Suprapubic skin (tissue), 4 donors: ENCODE measurements around the gene CEMIP2.

ENCODE experiments used
- EP300 ChIP-seq: sonication (generic); formaldehyde crosslinking; IDR thresholded peaks from one replicate; pipeline ENCODE4 v1.6.1; 2017; ENCODE audit warnings: antibody characterized with exemption
- POLR2A ChIP-seq, 2 donors: fragments of 450-650 bp; IDR thresholded peaks; one replicate each; pipeline ENCODE4 v1.6.1; 2017; ENCODE audit warnings: antibody characterized with exemption in 2 of 2, mild to moderate bottlenecking in 2 of 2, moderate library complexity in 2 of 2
- POLR2AphosphoS5 ChIP-seq, 3 donors: sonication (generic); formaldehyde crosslinking; IDR thresholded peaks; one replicate each; pipeline ENCODE4 v1.6.1; 2017; ENCODE audit warnings: antibody characterized with exemption in 3 of 3
- TF ChIP-seq, protein P1 (sequence below), 2 donors: fragments of 200-600 bp in 1 of 2; fragments of 450-650 bp in 1 of 2; sonication (generic) in 1 of 2; IDR thresholded peaks; one replicate each; pipeline ENCODE4 v1.5.1; 2016 to 2019; ENCODE audit warnings: antibody characterized with exemption in 2 of 2, mild to moderate bottlenecking in 1 of 2, moderate library complexity in 1 of 2

GRCh38 chr9:71678999-71679398, 89.3 kb downstream of the CEMIP2 start:
- TF ChIP-seq, protein P1, sequence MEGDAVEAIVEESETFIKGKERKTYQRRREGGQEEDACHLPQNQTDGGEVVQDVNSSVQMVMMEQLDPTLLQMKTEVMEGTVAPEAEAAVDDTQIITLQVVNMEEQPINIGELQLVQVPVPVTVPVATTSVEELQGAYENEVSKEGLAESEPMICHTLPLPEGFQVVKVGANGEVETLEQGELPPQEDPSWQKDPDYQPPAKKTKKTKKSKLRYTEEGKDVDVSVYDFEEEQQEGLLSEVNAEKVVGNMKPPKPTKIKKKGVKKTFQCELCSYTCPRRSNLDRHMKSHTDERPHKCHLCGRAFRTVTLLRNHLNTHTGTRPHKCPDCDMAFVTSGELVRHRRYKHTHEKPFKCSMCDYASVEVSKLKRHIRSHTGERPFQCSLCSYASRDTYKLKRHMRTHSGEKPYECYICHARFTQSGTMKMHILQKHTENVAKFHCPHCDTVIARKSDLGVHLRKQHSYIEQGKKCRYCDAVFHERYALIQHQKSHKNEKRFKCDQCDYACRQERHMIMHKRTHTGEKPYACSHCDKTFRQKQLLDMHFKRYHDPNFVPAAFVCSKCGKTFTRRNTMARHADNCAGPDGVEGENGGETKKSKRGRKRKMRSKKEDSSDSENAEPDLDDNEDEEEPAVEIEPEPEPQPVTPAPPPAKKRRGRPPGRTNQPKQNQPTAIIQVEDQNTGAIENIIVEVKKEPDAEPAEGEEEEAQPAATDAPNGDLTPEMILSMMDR (IDR thresholded peaks at IDR 0.05): no peak
- TF ChIP-seq POLR2A (IDR thresholded peaks at IDR 0.05): no peak
- no peak for TF ChIP-seq POLR2AphosphoS5 (IDR thresholded peaks at IDR 0.05)
- TF ChIP-seq EP300: no peak
